ENCODE measurements around the gene ASPHD2. TPM values are rescaled to one million over a fixed set of nuclear protein-coding genes. Genes with fewer than 3 reads are reported as not detected.
"Not testable (repeated sequence)": the region's sequence is repeated elsewhere in the genome, so short reads cannot be mapped to it uniquely, and the experiment has no call there.

The ASPHD2 gene
- total RNA-seq, 3 donors from 2014 or later: 2.7 to 3.7 (median 3.5) TPM

DNA sequence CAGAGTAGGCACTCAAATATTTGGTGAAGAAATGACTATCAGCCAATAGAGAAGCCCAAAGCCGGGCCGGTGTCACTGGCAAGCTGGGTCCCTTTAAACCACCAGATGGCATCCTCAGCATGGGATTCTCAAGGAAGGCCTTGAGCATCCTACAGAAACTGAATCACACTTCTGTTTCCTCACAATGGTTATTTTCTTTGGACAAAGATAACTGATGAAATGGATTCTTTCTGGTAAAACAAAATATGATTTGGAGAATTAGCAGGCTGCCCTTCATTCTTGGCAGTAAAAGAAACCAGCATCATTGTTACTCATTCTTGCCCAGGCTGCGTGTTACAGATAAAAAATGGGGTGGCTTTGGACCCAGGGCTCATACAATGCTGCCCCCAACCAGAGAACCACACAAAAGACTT, 30.3 kb upstream of the ASPHD2 start:
- no peaks in the 10 kb centered on the region for H3K4me1 ChIP-seq (ENCODE audit: low read depth)
- ATAC-seq: peak; percentile 85
- H3K9me3 ChIP-seq: no peaks in the 10 kb centered on the region
- intact Hi-C loops (cut with DNase I, micrococcal nuclease): loop anchor here in 1 of 2 donors (2.0 kb wide), 1 partner anchor 62 kb away; no protein-coding TSS in a partner anchor
- DNase-seq: peak in 2 of 3 donors; percentile 60 to 84
- no peaks in the 10 kb centered on the region for H3K36me3 ChIP-seq (ENCODE audit: low read depth)
- TF ChIP-seq CTCF (IDR thresholded peaks at IDR 0.05): peak; percentile 55
- no peak overlapping the region for H3K4me3 ChIP-seq

DNA sequence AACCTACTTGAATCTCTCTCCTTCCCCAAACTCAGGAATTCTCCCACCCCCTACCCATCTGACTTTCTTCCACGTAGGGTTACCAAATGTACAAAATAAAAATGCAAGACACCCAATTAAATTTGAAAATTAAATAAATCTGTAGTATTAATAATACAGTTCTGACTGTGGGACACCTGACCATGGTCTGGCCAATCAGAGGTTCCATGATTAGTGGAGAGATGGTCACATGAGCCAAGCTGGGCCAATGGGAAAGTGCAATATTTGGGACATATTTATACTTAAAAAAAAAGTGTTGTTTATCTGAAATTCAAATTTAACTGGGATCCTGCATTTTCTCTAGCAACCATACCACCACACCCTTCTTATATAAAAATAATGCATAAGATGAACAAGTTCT, 29.8 kb upstream of the ASPHD2 start:
- Histone ChIP-seq H3K9me3 (no peaks in the 10 kb centered on the region), H3K4me1 (ENCODE audit: low read depth) (no peaks in the 10 kb centered on the region), H3K4me3 (no peak overlapping the region), H3K36me3 (ENCODE audit: low read depth) (no peaks in the 10 kb centered on the region)
- no peak for TF ChIP-seq CTCF (IDR thresholded peaks at IDR 0.05)
- ATAC-seq: no peak
- intact Hi-C loops (cut with DNase I, micrococcal nuclease): loop anchor here in 1 of 2 donors (2.0 kb wide), 1 partner anchor 62 kb away; no protein-coding TSS in a partner anchor
- DNase-seq: no peak

GRCh38 chr22:26401726-26402125, 27.3 kb upstream of the ASPHD2 start:
- no peaks in the 10 kb centered on the region for H3K9me3 ChIP-seq
- intact Hi-C loops (cut with DNase I, micrococcal nuclease): loop anchor here in 1 of 2 donors (5.0 kb wide), 1 partner anchor 56 kb away; no protein-coding TSS in a partner anchor
- no peaks in the 10 kb centered on the region for H3K36me3 ChIP-seq (ENCODE audit: low read depth)
- ATAC-seq (no peak), DNase-seq (no peak)
- no peaks in the 10 kb centered on the region for H3K4me1 ChIP-seq (ENCODE audit: low read depth)
- no peak overlapping the region for H3K4me3 ChIP-seq
- TF ChIP-seq CTCF (IDR thresholded peaks at IDR 0.05): no peak

GRCh38 chr22:26404851-26405421, 24.1 kb upstream of the ASPHD2 start:
- Histone ChIP-seq H3K9me3 (no peaks in the 10 kb centered on the region), H3K4me1 (ENCODE audit: low read depth) (no peaks in the 10 kb centered on the region), H3K4me3 (no peak overlapping the region), H3K36me3 (ENCODE audit: low read depth) (no peaks in the 10 kb centered on the region)
- DNase-seq (no peak), ATAC-seq (no peak)
- no peak for TF ChIP-seq CTCF (IDR thresholded peaks at IDR 0.05)
- intact Hi-C loops (cut with DNase I, micrococcal nuclease): loop anchor here in 1 of 2 donors (5.0 kb wide), 1 partner anchor 52 kb away; no protein-coding TSS in a partner anchor

DNA sequence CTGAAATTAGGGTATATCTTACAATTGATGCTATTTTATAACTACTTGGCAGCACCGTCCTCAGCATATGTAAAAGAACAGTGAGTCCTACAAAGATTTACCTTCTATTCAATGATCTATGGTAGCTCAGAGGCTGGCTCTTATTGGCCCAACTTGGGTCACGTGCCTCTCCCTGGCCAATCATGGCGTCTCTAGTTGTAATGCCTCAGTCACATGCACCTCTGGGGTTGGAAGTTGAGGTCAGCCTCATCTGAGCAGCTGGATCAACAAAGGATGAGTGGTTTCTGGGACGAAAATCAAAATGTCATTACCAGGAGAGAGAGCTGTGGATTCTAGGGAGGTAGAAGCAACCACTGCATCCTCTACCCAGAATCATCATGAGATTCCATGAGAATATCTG, 22.9 kb upstream of the ASPHD2 start:
- Histone ChIP-seq H3K4me3 (no peak overlapping the region), H3K9me3 (no peaks in the 10 kb centered on the region), H3K36me3 (ENCODE audit: low read depth) (no peaks in the 10 kb centered on the region), H3K4me1 (ENCODE audit: low read depth) (no peaks in the 10 kb centered on the region)
- ATAC-seq (no peak), DNase-seq (no peak)
- intact Hi-C loops (cut with DNase I, micrococcal nuclease): no loop called here
- no peak for TF ChIP-seq CTCF (IDR thresholded peaks at IDR 0.05)

GRCh38 chr22:26408562-26409220, 20.4 kb upstream of the ASPHD2 start:
- H3K4me3 ChIP-seq; DNase-seq; H3K9me3 ChIP-seq; H3K36me3 ChIP-seq (ENCODE audit: low read depth); intact Hi-C loops (cut with DNase I, micrococcal nuclease); ATAC-seq; H3K4me1 ChIP-seq (ENCODE audit: low read depth): not testable (repeated sequence)

All from mucosa of descending colon (tissue), 3 donors.